HL-60 (cell line): ENCODE results near the gene NARF.

Experiments
- CTCF ChIP-seq: IDR thresholded peaks from one replicate; pipeline ENCODE4 v1.5.1; 2011; ENCODE audit warnings: low read length, control low read depth, inconsistent platforms; ENCODE audit not compliant: insufficient read depth
- POLR2AphosphoS5 ChIP-seq: IDR thresholded peaks from 2 replicates; pipeline ENCODE4 v1.6.1; 2012; ENCODE audit warnings: low read depth

GRCh38 chr17:82534401-82534812 lies 75.9 kb downstream of the NARF start:
- TF ChIP-seq CTCF (no peak), POLR2AphosphoS5 (no peak)
